GM23338 (cell line): Measurements from ENCODE around the gene C2CD4D. TPM values are rescaled to one million over a fixed set of nuclear protein-coding genes. Genes with fewer than 3 reads are reported as not detected.
A peak's percentile ranks its signal among the peaks of the same experiment; 100 is the strongest.

Experiments
- ATAC-seq: fragments of 200-7000 bp; cut with Tn5 transposase; 3 replicates; pipeline ENCODE4 v1.9.1; 2020
- DNase-seq: peaks from one replicate; pipeline ENCODE4 v3.0.0-alpha.2; 2015; ENCODE audit warnings: low spot score
- H2AFZ ChIP-seq: fragments of 200-600 bp; sonication (generic); 2 replicates; pipeline ENCODE4 v1.8.0; 2016; ENCODE audit warnings: antibody characterized with exemption, mild to moderate bottlenecking, moderate library complexity
- H3F3A ChIP-seq: fragments of 200-600 bp; sonication (generic); replicated peaks from 2 replicates; pipeline ENCODE4 v1.8.0; 2017; ENCODE audit warnings: antibody characterized with exemption, mixed run types, low read depth
- H3K27ac ChIP-seq: fragments of 200-600 bp; sonication (generic); 2 replicates; pipeline ENCODE4 v1.6.1; 2016; ENCODE audit warnings: low read depth
- H3K27me3 ChIP-seq: fragments of 200-600 bp; sonication (generic); 2 replicates; pipeline ENCODE4 v1.8.0; 2016; ENCODE audit warnings: mild to moderate bottlenecking, mixed run types, moderate library complexity; ENCODE audit not compliant: insufficient read depth
- H3K36me3 ChIP-seq: fragments of 200-600 bp; sonication (generic); 2 replicates; pipeline ENCODE4 v1.8.0; 2016; ENCODE audit warnings: mild to moderate bottlenecking; ENCODE audit not compliant: insufficient read depth
- H3K4me1 ChIP-seq: fragments of 200-600 bp; sonication (generic); 2 replicates; pipeline ENCODE4 v1.8.0; 2016; ENCODE audit warnings: mild to moderate bottlenecking, moderate library complexity; ENCODE audit not compliant: insufficient read depth
- H3K4me2 ChIP-seq: fragments of 200-600 bp; sonication (generic); 2 replicates; pipeline ENCODE4 v1.7.1; 2017; ENCODE audit warnings: mixed run types
- H3K4me3 ChIP-seq: fragments of 200-600 bp; sonication (generic); 2 replicates; pipeline ENCODE4 v1.6.1; 2016; ENCODE audit warnings: mixed run types
- H3K79me2 ChIP-seq: fragments of 200-600 bp; sonication (generic); replicated peaks from 2 replicates; pipeline ENCODE4 v1.8.0; 2017; ENCODE audit warnings: mild to moderate bottlenecking; ENCODE audit not compliant: insufficient read depth
- H3K9me2 ChIP-seq: fragments of 200-600 bp; sonication (generic); 2 replicates; pipeline ENCODE4 v1.8.0; 2017; ENCODE audit not compliant: insufficient read depth
- H4K20me1 ChIP-seq: fragments of 200-600 bp; sonication (generic); replicated peaks from 2 replicates; pipeline ENCODE4 v1.8.0; 2017; ENCODE audit warnings: mild to moderate bottlenecking; ENCODE audit not compliant: insufficient read depth
- H3K27ac Mint-ChIP-seq: 2 replicates; pipeline ENCODE4 v1.8.0; 2020; ENCODE audit warnings: inconsistent platforms, mild to moderate bottlenecking, moderate library complexity, mixed read lengths
- H3K27me3 Mint-ChIP-seq: 3 replicates; pipeline ENCODE4 v1.8.0; 2022; ENCODE audit warnings: low read depth, mild to moderate bottlenecking, moderate library complexity, mixed read lengths, inconsistent platforms; ENCODE audit not compliant: insufficient read depth, poor library complexity
- H3K36me3 Mint-ChIP-seq: 3 replicates; pipeline ENCODE4 v1.8.0; 2021; ENCODE audit warnings: low read depth, mild to moderate bottlenecking, inconsistent platforms, moderate library complexity, mixed read lengths
- H3K4me1 Mint-ChIP-seq: 3 replicates; pipeline ENCODE4 v1.8.0; 2020; ENCODE audit warnings: mild to moderate bottlenecking, inconsistent platforms, mixed read lengths
- H3K4me3 Mint-ChIP-seq: 3 replicates; pipeline ENCODE4 v1.8.0; 2021; ENCODE audit warnings: moderate library complexity, mild to moderate bottlenecking, inconsistent platforms, mixed read lengths
- H3K9me3 Mint-ChIP-seq: 3 replicates; pipeline ENCODE4 v1.8.0; 2020; ENCODE audit warnings: moderate library complexity, mild to moderate bottlenecking, inconsistent platforms, mixed read lengths
- CREB1 ChIP-seq: fragments of 250-450 bp; sonication (Bioruptor Pico); IDR thresholded peaks from 2 replicates; pipeline ENCODE4 v1.5.0; 2020; ENCODE audit warnings: low read depth, mild to moderate bottlenecking, moderate library complexity
- EZH2 ChIP-seq: fragments of 200-600 bp; sonication (generic); IDR thresholded peaks from one replicate; pipeline ENCODE4 v1.8.0; 2017; ENCODE audit warnings: antibody characterized with exemption, mild to moderate bottlenecking, low read depth; ENCODE audit not compliant: unreplicated experiment
- EZH2phosphoT487 ChIP-seq: fragments of 200-600 bp; sonication (generic); IDR thresholded peaks from one replicate; pipeline ENCODE4 v1.8.1; 2018; ENCODE audit warnings: antibody characterized with exemption; ENCODE audit not compliant: unreplicated experiment
- JUNB ChIP-seq: IDR thresholded peaks from one replicate; pipeline ENCODE4 v1.6.1; 2016; ENCODE audit warnings: antibody characterized with exemption; ENCODE audit not compliant: unreplicated experiment
- POLR2AphosphoS5 ChIP-seq: IDR thresholded peaks from 2 replicates; pipeline ENCODE4 v1.6.1; 2016; ENCODE audit warnings: antibody characterized with exemption, low read depth
- ZNF114 ChIP-seq: fragments of 250-450 bp; sonication (Bioruptor Pico); IDR thresholded peaks from 2 replicates; pipeline ENCODE4 v1.5.0; 2020; ENCODE audit warnings: mild to moderate bottlenecking, moderate library complexity
- polyA plus RNA-seq: library from polyadenylated mRNA; unstranded; fragments of >200 nt; fragmentation: Nextera tagmentation; extraction: Ambion mirVana; gene quantifications from 2 replicates; pipeline ENCODE4 v1.2.1, GENCODE V29; 2016
- total RNA-seq: library from RNA; depleted of rRNA; stranded (reverse); fragments of >200 nt; shearing (Covaris generic); gene quantifications from 2 replicates; pipeline ENCODE4 v1.2.3, GENCODE V29; 2014
- TF ChIP-seq, protein P1 (sequence below), 2 experiments: fragments of 200-600 bp in 1 of 2; sonication (generic) in 1 of 2; conservative IDR thresholded peaks; 2 replicates each; pipeline versions ENCODE4 v1.5.1 to v1.6.1; 2016 to 2017; ENCODE audit warnings: antibody characterized with exemption in 2 of 2, low read depth in 2 of 2, mild to moderate bottlenecking in 2 of 2, moderate library complexity in 1 of 2
- TF ChIP-seq, protein P2 (sequence below): IDR thresholded peaks from 2 replicates; pipeline ENCODE4 v1.6.1; 2016; ENCODE audit warnings: antibody characterized with exemption
- TF ChIP-seq, protein P3 (sequence below): IDR thresholded peaks from one replicate; pipeline ENCODE4 v1.6.1; 2018; ENCODE audit warnings: antibody characterized with exemption; ENCODE audit not compliant: unreplicated experiment
- TF ChIP-seq, protein P4 (sequence below): fragments of 250-450 bp; sonication (Bioruptor Pico); IDR thresholded peaks from 2 replicates; pipeline ENCODE4 v1.5.0; 2020; ENCODE audit warnings: mild to moderate bottlenecking, moderate library complexity

Gene C2CD4D
- total and polyA plus RNA-seq, 2 experiments from 2014 or later, result 0.35 to 0.82 TPM

DNA sequence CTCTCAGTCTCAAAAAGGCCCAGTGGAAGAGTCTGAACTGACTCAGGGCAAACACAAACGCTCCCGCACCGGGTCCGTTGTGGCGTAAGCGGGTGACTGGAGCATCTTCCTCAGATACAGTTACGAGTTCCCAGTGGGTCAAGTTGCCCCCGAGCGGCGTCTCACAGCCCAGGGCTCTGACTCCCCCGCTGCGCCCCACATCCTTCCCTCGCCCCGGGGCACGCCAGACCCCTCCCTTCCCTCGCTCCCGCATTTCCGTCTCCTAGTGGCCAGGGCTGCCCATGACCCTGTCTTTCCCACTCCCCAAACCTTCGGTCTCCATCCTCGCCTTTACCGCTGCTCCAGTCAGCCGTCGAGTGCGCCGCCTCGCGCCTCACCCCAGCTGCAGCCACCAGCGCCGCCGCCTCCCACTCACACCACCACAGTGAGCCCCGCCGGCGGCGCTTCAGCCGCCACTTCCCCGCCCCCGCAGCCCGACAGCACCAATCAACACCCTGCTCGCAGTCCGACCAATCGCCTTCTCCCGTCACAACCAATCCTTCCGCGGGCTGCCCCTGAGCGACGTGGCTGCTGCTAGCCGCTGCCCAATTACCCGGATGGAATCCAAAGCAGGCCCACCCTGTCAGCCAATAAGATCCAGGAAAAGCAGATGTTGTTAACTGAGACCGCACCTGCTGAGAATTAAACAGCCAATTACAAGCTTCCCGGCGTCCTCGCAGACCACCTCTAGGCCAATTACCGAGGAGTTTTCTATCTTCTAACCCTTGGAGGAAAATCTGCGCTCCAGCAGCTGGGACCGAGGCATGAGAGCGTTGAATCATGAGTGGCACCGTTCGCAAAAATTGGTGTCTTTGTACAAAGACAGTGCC is 49.3 kb downstream of the C2CD4D start, which contains the start of gene TDRKH:
TSS of gene TDRKH (minus strand) at position 430 of the 869 bp plus-strand sequence. CDS start 7,478 bp downstream, outside the sequence.
- H3K36me3 Mint-ChIP-seq, result no peaks in the 10 kb centered on the region
- H3K79me2 ChIP-seq, result peaks cover 2% of the 10 kb centered on the region; the same call in 1 of the 2 replicates
- H3K4me1 Mint-ChIP-seq, result peaks cover 11% of the 10 kb centered on the region; the same call in 2 of the 3 replicates
- peak within 1 kb of the TSS; percentile 87; the same call in 1 of the 2 replicates for H3K27ac ChIP-seq
- peaks cover 2% of the 10 kb centered on the region; the same call in 1 of the 3 replicates for H3K9me3 Mint-ChIP-seq
- peaks cover 6% of the 10 kb centered on the region for H3K27me3 Mint-ChIP-seq
- TF ChIP-seq EZH2 (no peak), CREB1 (CRISPR knock-in tag) (peak; percentile 64; the same call in 1 of the 2 replicates), ZNF114 (CRISPR knock-in tag) (no peak), JUNB (no peak), POLR2AphosphoS5 (peak; percentile 86), EZH2phosphoT487 (no peak)
- TF ChIP-seq, protein P1, sequence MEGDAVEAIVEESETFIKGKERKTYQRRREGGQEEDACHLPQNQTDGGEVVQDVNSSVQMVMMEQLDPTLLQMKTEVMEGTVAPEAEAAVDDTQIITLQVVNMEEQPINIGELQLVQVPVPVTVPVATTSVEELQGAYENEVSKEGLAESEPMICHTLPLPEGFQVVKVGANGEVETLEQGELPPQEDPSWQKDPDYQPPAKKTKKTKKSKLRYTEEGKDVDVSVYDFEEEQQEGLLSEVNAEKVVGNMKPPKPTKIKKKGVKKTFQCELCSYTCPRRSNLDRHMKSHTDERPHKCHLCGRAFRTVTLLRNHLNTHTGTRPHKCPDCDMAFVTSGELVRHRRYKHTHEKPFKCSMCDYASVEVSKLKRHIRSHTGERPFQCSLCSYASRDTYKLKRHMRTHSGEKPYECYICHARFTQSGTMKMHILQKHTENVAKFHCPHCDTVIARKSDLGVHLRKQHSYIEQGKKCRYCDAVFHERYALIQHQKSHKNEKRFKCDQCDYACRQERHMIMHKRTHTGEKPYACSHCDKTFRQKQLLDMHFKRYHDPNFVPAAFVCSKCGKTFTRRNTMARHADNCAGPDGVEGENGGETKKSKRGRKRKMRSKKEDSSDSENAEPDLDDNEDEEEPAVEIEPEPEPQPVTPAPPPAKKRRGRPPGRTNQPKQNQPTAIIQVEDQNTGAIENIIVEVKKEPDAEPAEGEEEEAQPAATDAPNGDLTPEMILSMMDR (conservative IDR thresholded peaks at IDR 0.05; ENCODE audit: low read depth in 2 of 2), result peak; percentile 15 to 43; a peak in 3 of 4 replicates
- TF ChIP-seq, protein P2, sequence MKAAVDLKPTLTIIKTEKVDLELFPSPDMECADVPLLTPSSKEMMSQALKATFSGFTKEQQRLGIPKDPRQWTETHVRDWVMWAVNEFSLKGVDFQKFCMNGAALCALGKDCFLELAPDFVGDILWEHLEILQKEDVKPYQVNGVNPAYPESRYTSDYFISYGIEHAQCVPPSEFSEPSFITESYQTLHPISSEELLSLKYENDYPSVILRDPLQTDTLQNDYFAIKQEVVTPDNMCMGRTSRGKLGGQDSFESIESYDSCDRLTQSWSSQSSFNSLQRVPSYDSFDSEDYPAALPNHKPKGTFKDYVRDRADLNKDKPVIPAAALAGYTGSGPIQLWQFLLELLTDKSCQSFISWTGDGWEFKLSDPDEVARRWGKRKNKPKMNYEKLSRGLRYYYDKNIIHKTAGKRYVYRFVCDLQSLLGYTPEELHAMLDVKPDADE, result peak; percentile 45; the same call in 1 of the 2 replicates
- TF ChIP-seq, protein P3, sequence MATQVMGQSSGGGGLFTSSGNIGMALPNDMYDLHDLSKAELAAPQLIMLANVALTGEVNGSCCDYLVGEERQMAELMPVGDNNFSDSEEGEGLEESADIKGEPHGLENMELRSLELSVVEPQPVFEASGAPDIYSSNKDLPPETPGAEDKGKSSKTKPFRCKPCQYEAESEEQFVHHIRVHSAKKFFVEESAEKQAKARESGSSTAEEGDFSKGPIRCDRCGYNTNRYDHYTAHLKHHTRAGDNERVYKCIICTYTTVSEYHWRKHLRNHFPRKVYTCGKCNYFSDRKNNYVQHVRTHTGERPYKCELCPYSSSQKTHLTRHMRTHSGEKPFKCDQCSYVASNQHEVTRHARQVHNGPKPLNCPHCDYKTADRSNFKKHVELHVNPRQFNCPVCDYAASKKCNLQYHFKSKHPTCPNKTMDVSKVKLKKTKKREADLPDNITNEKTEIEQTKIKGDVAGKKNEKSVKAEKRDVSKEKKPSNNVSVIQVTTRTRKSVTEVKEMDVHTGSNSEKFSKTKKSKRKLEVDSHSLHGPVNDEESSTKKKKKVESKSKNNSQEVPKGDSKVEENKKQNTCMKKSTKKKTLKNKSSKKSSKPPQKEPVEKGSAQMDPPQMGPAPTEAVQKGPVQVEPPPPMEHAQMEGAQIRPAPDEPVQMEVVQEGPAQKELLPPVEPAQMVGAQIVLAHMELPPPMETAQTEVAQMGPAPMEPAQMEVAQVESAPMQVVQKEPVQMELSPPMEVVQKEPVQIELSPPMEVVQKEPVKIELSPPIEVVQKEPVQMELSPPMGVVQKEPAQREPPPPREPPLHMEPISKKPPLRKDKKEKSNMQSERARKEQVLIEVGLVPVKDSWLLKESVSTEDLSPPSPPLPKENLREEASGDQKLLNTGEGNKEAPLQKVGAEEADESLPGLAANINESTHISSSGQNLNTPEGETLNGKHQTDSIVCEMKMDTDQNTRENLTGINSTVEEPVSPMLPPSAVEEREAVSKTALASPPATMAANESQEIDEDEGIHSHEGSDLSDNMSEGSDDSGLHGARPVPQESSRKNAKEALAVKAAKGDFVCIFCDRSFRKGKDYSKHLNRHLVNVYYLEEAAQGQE, result peak; percentile 30
- TF ChIP-seq, protein P4, sequence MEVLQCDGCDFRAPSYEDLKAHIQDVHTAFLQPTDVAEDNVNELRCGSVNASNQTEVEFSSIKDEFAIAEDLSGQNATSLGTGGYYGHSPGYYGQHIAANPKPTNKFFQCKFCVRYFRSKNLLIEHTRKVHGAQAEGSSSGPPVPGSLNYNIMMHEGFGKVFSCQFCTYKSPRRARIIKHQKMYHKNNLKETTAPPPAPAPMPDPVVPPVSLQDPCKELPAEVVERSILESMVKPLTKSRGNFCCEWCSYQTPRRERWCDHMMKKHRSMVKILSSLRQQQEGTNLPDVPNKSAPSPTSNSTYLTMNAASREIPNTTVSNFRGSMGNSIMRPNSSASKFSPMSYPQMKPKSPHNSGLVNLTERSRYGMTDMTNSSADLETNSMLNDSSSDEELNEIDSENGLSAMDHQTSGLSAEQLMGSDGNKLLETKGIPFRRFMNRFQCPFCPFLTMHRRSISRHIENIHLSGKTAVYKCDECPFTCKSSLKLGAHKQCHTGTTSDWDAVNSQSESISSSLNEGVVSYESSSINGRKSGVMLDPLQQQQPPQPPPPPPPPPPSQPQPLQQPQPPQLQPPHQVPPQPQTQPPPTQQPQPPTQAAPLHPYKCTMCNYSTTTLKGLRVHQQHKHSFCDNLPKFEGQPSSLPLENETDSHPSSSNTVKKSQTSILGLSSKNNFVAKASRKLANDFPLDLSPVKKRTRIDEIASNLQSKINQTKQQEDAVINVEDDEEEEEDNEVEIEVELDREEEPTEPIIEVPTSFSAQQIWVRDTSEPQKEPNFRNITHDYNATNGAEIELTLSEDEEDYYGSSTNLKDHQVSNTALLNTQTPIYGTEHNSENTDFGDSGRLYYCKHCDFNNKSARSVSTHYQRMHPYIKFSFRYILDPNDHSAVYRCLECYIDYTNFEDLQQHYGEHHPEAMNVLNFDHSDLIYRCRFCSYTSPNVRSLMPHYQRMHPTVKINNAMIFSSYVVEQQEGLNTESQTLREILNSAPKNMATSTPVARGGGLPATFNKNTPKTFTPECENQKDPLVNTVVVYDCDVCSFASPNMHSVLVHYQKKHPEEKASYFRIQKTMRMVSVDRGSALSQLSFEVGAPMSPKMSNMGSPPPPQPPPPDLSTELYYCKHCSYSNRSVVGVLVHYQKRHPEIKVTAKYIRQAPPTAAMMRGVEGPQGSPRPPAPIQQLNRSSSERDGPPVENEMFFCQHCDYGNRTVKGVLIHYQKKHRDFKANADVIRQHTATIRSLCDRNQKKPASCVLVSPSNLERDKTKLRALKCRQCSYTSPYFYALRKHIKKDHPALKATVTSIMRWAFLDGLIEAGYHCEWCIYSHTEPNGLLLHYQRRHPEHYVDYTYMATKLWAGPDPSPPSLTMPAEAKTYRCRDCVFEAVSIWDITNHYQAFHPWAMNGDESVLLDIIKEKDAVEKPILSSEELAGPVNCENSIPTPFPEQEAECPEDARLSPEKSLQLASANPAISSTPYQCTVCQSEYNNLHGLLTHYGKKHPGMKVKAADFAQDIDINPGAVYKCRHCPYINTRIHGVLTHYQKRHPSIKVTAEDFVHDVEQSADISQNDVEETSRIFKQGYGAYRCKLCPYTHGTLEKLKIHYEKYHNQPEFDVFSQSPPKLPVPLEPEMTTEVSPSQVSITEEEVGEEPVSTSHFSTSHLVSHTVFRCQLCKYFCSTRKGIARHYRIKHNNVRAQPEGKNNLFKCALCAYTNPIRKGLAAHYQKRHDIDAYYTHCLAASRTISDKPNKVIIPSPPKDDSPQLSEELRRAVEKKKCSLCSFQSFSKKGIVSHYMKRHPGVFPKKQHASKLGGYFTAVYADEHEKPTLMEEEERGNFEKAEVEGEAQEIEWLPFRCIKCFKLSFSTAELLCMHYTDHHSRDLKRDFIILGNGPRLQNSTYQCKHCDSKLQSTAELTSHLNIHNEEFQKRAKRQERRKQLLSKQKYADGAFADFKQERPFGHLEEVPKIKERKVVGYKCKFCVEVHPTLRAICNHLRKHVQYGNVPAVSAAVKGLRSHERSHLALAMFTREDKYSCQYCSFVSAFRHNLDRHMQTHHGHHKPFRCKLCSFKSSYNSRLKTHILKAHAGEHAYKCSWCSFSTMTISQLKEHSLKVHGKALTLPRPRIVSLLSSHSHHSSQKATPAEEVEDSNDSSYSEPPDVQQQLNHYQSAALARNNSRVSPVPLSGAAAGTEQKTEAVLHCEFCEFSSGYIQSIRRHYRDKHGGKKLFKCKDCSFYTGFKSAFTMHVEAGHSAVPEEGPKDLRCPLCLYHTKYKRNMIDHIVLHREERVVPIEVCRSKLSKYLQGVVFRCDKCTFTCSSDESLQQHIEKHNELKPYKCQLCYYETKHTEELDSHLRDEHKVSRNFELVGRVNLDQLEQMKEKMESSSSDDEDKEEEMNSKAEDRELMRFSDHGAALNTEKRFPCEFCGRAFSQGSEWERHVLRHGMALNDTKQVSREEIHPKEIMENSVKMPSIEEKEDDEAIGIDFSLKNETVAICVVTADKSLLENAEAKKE (CRISPR knock-in tag), result no peak
- H2AFZ ChIP-seq, result peak within 1 kb of the TSS; percentile 48
- H3K4me2 ChIP-seq, result peak within 1 kb of the TSS; percentile 90
- H3K4me3 Mint-ChIP-seq, result peak within 1 kb of the TSS; percentile 85
- no peaks in the 10 kb centered on the region for H3K27me3 ChIP-seq
- peaks cover 11% of the 10 kb centered on the region for H3K4me1 ChIP-seq
- H3K36me3 ChIP-seq, result no peaks in the 10 kb centered on the region
- ATAC-seq, result peak; percentile 96
- peak; percentile 99 for DNase-seq
- no peaks in the 10 kb centered on the region for H4K20me1 ChIP-seq
- no peaks in the 10 kb centered on the region for H3K9me2 ChIP-seq
- peak within 1 kb of the TSS; percentile 78 for H3K27ac Mint-ChIP-seq
- peak within 1 kb of the TSS; percentile 76 for H3K4me3 ChIP-seq
- peaks cover 6% of the 10 kb centered on the region; the same call in 1 of the 2 replicates for H3F3A ChIP-seq
